ENCODE data around the gene IL21R.

Gene IL21R

DNA sequence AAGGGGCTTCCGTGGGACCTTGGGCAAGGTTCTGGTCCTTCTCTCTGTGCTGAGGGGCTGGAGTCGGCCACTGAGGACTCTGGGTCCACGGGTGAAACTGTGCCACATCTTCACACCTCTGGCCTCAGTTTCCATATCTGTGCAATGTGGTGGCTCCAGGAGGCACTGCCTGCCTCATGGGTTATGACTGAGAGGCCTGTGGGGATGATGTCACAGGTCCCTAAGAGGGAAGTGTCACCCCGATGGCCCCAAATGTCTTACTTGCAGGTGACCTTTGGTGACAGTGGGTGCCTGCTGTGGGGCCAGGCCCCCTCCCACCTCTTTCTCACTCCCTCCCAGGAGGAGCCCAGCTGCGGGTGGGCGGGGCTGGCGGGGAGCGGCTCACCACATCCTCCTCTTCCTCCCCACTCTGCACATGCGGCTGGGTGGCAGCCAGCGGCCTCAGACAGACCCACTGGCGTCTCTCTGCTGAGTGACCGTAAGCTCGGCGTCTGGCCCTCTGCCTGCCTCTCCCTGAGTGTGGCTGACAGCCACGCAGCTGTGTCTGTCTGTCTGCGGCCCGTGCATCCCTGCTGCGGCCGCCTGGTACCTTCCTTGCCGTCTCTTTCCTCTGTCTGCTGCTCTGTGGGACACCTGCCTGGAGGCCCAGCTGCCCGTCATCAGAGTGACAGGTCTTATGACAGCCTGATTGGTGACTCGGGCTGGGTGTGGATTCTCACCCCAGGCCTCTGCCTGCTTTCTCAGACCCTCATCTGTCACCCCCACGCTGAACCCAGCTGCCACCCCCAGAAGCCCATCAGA, at the start of gene IL21R:
Gene IL21R (plus strand): TSS at position 407 of the 801 bp plus-strand sequence. CDS start 27,898 bp downstream, outside the sequence.
- peak; percentile 83 to 85 for DNase-seq (ENCODE audit: low read depth in 2 of 2)

DNA sequence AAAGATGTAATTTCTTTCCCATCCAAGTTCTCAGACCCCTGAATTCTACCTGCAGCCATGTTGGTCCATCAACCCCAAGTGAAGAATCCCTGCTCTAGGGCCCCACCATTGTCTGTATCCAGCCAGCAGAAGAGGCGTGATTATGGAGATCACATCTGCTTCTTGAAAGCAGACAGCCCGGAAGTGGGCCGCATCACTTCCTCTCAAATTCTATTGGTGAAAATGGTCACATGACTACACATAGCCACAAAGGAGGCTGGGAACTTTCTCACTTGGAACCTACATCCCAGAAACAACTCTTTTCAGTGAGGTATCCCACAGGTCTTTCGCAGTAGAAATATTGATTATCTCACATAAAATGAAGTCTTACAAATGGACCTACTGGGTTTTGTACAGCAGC, 48.1 kb upstream of the IL21R start:
- DNase-seq (ENCODE audit: low read depth in 2 of 2) = no peak

DNA sequence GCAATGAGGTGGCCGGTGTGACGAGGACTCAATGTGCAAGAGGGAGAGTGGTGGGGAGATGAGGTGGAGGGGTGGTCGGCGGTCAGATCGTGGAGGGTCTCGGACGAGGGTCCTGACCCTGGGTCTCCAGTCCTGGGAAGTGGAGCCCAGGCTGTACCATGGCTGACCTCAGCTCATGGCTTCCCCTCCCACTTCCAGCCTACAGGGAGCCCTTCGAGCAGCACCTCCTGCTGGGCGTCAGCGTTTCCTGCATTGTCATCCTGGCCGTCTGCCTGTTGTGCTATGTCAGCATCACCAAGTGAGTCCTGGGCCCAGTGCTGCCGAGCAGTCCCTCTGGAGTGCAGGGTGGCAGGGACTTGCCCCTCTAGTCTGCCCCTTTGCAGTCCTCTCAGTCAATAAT, 46.4 kb upstream of the IL21R start:
- no peak for DNase-seq (ENCODE audit: low read depth in 2 of 2)

DNA sequence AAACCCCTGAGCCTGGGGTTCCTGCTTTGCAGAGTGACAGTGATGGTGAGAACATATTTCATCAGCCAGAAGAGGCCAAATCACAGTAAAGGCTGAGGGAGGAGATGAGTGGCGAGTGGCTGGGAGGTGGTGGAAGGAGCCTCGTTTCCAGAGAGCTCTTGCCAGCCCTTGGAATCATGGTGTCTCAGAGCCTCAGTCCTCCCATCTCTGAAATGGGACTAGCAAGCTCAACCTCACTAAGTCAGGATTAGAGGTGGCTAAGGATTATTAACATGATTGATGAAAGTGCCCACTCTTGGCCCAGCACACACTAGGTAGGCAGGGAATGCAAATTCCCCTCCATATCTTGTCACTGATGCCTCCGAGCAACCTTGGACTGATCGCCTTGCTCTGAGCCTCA, 45.2 kb upstream of the IL21R start:
- DNase-seq (ENCODE audit: low read depth in 2 of 2) = no peak

DNA sequence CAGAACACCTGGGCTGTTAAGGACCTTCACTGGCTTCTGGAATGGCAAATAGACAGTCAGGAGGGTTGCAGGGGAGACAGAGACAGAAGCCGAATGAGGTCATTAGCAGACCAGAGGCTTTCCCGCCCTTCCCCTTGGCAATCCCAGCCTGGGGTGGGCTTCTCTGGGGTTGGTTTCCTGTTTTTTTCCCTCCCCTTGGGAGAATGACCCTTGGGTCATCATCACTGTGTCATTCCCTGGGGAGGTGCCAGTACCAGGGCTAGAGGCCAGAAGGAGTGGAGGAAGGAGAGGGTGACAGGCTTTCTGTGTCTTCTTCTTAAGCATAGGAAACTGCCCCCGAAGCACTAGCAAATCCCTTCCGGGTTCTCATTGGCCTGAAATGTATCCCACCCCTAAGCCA, 42.9 kb upstream of the IL21R start:
- no peak for DNase-seq (ENCODE audit: low read depth in 2 of 2)

DNA sequence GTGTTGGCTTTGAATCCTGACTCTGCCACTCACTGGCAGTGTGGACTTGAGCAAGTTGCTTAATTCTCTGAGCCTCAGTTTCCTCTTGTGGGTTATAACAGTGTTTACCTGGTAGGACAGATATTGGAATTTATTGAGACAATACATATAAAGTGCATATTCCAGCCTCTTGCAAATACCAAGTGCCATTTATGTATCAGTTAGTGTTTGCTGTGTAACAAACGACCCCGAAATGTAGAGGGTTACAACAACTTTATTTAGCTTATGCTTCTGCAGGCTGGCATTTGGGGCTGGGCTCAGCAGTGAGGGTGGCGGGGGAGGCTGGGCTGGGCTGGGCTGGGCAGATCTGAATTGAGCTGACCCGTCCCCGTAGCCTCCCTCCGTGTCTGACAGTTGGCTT, 42.4 kb upstream of the IL21R start:
- DNase-seq (ENCODE audit: low read depth in 2 of 2) = no peak

DNA sequence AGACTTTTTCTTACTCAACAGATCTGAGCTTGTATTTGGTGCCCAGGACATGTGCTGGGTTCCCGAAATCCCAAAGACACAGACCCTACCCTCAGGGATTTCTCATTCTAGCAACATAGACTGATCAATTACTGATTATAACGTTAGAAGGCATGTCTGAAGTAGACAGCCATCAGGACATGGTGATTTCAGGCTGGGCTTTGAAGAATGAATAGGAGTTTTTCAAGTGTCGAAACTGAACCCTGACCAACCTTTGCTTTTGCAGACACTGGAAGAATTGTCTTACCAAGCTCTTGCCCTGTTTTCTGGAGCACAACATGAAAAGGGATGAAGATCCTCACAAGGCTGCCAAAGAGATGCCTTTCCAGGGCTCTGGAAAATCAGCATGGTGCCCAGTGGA, 40.0 kb upstream of the IL21R start:
- no peak for DNase-seq (ENCODE audit: low read depth in 2 of 2)

DNA sequence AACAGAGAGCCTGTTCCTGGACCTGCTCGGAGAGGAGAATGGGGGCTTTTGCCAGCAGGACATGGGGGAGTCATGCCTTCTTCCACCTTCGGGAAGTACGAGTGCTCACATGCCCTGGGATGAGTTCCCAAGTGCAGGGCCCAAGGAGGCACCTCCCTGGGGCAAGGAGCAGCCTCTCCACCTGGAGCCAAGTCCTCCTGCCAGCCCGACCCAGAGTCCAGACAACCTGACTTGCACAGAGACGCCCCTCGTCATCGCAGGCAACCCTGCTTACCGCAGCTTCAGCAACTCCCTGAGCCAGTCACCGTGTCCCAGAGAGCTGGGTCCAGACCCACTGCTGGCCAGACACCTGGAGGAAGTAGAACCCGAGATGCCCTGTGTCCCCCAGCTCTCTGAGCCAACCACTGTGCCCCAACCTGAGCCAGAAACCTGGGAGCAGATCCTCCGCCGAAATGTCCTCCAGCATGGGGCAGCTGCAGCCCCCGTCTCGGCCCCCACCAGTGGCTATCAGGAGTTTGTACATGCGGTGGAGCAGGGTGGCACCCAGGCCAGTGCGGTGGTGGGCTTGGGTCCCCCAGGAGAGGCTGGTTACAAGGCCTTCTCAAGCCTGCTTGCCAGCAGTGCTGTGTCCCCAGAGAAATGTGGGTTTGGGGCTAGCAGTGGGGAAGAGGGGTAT, 39.3 kb upstream of the IL21R start:
- no peak for DNase-seq (ENCODE audit: low read depth in 2 of 2)

DNA sequence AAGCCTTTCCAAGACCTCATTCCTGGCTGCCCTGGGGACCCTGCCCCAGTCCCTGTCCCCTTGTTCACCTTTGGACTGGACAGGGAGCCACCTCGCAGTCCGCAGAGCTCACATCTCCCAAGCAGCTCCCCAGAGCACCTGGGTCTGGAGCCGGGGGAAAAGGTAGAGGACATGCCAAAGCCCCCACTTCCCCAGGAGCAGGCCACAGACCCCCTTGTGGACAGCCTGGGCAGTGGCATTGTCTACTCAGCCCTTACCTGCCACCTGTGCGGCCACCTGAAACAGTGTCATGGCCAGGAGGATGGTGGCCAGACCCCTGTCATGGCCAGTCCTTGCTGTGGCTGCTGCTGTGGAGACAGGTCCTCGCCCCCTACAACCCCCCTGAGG, 38.7 kb upstream of the IL21R start:
- no peak for DNase-seq (ENCODE audit: low read depth in 2 of 2)

DNA sequence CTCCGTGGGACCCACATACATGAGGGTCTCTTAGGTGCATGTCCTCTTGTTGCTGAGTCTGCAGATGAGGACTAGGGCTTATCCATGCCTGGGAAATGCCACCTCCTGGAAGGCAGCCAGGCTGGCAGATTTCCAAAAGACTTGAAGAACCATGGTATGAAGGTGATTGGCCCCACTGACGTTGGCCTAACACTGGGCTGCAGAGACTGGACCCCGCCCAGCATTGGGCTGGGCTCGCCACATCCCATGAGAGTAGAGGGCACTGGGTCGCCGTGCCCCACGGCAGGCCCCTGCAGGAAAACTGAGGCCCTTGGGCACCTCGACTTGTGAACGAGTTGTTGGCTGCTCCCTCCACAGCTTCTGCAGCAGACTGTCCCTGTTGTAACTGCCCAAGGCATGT, 38.2 kb upstream of the IL21R start:
- DNase-seq (ENCODE audit: low read depth in 2 of 2) = no peak

DNA sequence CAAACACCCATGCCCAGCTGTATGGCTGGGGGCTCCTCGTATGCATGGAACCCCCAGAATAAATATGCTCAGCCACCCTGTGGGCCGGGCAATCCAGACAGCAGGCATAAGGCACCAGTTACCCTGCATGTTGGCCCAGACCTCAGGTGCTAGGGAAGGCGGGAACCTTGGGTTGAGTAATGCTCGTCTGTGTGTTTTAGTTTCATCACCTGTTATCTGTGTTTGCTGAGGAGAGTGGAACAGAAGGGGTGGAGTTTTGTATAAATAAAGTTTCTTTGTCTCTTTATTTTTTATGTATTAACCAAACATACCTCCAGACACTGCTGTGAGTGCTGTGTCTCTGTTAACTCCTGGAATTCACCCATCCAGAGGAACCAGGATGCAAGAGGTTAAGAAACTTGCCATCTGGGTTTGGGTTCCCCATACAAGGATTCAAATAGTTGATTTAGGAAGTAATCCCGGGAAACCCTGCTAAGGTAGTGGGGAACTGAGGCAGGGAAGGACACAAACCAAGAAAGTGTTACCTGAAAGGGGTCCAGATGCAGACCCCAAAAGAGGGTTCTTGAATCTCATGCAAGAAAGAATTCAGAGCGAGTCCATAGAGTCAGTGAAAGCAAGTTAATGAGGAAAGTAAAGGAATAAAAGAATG, 37.4 kb upstream of the IL21R start:
- no peak for DNase-seq (ENCODE audit: low read depth in 2 of 2)

DNA sequence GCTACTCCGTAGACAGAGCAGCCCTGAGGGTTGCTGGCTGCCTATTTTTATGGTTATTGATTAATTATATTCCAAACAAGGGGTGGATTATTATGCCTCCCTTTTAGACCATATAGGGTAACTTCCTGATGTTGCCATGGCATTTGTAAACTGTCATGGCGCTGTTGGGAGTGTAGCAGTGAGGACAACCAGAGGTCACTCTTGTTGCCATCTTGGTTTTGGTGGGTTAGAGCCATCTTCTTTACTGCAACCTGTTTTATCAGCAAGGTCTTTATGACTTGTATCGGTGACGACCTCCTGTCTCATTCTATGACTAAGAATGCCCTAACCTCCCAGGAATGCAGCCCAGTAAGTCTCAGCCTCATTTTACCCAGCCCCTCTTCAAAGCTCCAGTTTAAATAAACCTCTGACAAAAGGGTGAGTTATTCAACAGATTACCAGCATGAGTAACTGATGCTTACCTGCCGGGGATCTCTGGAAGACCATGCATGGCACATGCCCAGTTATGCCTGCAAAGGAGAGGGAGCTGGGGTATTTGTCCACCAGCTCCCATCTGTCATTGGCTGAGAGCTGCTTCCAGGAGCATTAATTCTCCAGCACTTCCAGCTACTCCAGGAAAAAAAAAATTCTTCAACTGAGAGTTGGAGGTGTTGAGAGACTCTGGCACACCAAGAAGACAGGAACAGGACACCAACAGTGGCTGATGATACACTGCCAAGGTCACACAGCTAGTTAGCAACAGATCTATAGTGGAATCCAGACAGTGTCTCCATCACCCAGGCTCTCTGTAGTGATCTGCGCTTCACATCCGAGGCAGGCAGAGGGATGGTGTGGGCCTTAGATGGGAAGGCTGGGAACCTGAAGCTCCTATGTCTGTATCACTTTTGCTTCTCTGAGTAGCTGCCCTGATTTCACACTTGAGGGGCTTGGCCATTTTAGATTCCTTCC, 36.6 kb upstream of the IL21R start:
- no peak for DNase-seq (ENCODE audit: low read depth in 2 of 2)

DNA sequence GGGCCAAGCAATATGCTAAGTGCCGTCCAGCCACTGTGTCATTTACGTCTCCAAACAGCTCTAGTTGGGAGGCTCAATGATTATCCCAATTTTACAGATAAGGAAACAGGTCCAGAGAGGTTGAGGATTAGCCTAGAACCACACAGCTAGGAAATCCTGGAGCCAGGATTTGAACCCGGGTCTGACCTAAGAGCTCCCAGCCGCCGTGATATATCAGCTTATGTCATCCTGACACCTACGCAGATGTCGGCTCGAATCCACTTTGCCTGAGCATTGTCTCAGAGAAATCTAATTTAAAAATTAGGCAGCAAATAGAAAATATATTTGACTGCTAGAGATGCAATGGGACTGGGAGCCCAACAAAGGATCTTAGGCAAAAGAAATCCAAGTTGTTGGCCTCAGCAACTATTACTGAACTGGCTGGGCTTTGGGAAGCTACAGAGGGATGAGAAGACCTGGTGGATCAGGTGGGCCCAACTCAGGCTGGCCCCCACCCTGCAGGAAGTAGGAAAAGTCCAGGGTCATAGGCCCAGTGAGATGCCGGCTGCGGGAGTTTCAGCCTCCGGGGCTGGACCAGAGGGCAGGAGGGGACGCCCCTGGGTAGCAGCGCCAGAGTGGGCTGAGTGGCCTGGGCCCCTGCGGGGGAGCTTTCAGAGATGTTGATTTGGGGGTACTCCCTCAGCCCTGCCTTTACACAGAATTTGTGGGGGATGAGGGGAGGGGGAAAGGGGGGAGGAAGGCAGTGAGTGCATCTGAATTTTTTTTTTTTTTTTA, 35.1 kb upstream of the IL21R start:
- DNase-seq (ENCODE audit: low read depth in 2 of 2) = no peak

DNA sequence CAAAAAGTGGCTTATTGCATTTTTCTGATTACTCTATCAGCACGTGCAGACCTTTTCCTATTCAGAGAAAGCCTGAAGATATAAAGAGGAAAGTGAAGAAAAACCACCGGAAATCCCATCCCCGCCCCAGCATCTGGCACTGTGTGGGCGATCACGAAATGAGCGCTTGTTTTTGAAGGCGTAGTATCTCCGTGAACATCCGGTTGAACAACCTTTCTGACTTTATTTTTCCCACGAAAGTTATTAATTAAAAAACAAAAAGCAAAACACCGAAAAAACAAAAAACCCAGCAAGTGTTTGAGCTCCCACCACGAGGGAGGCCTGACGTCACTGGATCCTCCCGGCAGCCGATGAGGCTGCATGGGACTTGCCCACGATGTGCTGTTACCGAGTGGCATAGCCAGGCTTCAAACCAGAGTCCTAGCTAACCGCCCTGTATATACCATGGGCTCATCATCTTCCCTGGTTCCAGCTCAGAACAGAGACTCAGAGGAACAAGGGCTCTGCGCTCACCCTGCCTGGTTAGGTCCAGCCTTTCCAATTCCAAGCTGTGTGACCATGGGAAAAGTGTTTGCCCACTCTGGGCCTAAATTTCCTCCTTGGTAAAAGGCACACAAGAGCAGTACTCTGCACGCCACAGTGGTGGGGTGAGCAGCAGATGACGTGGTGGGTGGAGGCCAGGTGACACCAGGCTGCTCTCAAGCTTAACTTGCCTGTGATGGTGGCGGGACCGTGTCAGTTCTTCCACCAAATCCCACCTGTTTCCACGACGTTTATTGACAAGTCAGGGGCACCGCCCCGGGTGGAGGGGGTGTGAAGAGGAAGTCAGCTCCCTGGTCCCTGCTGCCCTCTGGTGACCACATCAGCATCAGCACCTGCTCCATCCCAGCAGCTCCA, 34.3 kb upstream of the IL21R start:
- DNase-seq (ENCODE audit: low read depth in 2 of 2) = peak; percentile 82 to 92

DNA sequence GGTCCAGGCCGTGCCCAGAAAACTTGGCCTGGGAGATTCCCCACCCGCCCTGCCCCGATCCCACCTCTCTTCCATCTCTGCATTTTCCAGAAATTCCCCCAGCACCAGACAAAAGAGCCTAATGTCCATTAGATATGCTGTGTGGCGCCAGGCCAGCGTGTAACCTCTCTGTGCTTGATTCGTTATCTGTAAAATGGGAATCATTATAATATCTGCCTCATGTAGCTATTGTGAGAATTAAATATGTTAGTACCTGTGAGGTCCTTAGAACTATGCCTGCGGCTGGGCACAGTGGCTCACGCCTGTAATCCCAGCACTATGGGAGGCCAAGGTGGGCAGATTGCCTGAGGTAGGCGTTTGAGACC, 33.6 kb upstream of the IL21R start:
- DNase-seq (ENCODE audit: low read depth in 2 of 2) = no peak

DNA sequence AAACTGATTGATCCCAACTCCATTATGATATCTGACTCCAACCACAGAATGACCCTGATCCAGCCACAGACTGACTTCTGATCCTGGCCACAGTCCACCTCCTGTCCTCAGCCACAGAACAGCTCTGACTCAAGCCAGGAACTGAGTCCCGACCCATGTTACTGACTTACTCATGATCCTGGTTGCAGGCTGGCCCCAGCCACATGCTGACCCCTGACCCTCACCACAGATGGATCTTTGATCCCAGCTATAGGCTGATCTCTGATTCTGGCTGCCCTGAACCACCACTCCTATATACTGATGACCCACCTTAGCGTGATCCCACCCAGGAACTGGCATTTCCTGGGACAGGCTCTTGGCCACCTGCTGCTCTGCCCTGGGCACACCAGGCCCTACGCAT, 32.2 kb upstream of the IL21R start:
- no peak for DNase-seq (ENCODE audit: low read depth in 2 of 2)

DNA sequence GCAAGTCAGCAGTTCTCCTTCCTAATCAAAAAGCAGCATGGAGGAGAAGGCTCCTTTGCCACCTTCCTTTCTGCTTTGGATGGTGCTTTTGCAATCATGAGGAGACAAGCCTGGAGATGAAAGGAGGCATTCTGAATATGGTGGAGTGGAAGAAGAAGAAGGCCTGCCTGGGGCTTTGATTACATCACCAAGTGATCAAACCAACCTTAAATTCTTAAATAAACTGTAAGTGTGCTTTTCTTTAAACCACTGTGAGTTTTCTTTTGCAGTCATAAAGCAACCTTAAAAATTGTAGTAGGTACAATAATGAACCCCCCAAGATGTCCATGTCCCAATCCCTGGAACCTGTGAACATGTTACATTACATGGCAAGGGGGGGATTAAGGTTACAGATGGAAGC, 31.7 kb upstream of the IL21R start:
- DNase-seq (ENCODE audit: low read depth in 2 of 2) = no peak

DNA sequence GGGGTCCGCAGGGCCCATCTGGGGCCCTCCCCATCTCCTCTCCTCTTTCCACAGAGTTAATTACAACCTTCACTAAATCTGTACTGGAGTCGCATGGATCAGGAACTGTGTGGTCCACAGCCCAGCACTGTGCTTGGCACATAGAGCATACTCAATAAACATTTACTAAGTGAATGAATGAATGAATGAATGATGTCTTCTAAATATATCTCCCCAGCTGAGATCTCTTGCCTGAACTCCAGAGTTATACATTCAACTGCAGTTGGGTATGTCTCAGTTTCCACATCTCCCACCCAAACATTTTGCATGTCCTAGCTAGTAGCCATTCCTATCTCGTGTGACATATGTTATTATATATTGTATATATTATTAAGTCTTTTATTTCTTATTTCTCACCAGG, 28.7 kb upstream of the IL21R start:
- no peak for DNase-seq (ENCODE audit: low read depth in 2 of 2)

DNA sequence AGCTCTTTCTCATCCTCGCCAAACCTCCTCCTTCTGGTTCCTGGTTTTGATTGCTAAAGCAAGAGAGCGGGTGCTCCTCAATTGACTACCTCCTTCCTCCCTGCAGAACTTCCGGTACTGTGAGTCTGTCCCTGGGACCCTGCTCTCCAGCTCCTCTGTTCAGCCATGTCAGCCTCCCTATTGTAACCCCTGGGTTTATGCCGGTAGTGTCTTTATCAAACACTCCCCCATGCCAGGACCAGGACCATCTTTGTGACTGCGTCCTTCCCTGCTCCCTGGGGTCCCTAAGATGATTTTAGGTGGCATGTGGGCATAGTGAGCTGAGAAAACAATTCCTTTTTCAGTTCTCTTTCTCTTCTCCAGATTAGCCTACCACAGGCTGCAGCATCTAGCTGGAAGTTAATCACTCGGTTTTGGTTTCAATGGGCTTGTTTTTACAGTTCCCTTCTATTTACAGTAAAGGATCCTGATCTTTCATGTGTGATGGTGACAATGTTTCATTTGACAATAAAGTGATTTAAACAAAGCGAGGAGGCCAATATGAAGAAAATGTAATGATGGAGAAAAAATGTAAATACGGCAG, 27.7 kb upstream of the IL21R start:
- DNase-seq (ENCODE audit: low read depth in 2 of 2) = no peak

Measured in activated CD8-positive, alpha-beta memory T cell treated with anti-CD3 and anti-CD28 coated beads for 4 hours (primary cell).